ENCODE results near the gene RAPGEF6.
"Not testable (repeated sequence)": the region's sequence is repeated elsewhere in the genome, so short reads cannot be mapped to it uniquely, and the experiment has no call there.

The RAPGEF6 gene

DNA sequence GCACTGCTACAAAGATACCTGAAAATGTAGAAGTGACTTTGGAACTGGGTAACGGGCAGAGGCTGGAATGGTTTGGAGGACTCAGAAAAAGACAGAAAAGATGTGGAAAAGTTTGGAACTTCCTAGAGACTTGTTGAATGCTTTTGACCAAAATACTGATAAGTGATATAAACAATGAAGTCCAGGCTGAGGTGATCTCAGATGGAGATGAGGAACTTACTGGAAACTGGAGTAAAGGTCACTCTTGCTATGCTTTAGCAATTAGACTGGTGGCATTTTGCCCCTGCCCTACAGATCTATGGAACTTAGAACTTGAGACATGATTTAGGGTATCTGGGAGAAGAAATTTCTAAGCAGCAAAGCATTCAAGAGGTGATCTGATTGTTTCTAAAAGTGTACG is 41.6 kb downstream of the RAPGEF6 start:
- H3K4me3 ChIP-seq (ENCODE audit: low read depth in 1 of 2, low read length in 2 of 2); H3K27ac ChIP-seq (ENCODE audit: low read depth, low read length); H3K9me3 ChIP-seq (ENCODE audit: control insufficient read depth in 1 of 2, low read length in 2 of 2); H3K36me3 ChIP-seq (ENCODE audit: control insufficient read depth in 1 of 2, insufficient read depth in 2 of 2, low read length in 2 of 2); H3K27me3 ChIP-seq (ENCODE audit: control insufficient read depth in 1 of 2, insufficient read depth in 2 of 2, low read length in 2 of 2); H3K9ac ChIP-seq (ENCODE audit: low read depth in 1 of 2, low read length in 2 of 2): not testable (repeated sequence)
- H3K4me1 ChIP-seq (ENCODE audit: control insufficient read depth in 1 of 2, insufficient read depth in 2 of 2, low read length in 2 of 2): peaks cover 10 to 12% of the 10 kb centered on the region in 2 donors

DNA sequence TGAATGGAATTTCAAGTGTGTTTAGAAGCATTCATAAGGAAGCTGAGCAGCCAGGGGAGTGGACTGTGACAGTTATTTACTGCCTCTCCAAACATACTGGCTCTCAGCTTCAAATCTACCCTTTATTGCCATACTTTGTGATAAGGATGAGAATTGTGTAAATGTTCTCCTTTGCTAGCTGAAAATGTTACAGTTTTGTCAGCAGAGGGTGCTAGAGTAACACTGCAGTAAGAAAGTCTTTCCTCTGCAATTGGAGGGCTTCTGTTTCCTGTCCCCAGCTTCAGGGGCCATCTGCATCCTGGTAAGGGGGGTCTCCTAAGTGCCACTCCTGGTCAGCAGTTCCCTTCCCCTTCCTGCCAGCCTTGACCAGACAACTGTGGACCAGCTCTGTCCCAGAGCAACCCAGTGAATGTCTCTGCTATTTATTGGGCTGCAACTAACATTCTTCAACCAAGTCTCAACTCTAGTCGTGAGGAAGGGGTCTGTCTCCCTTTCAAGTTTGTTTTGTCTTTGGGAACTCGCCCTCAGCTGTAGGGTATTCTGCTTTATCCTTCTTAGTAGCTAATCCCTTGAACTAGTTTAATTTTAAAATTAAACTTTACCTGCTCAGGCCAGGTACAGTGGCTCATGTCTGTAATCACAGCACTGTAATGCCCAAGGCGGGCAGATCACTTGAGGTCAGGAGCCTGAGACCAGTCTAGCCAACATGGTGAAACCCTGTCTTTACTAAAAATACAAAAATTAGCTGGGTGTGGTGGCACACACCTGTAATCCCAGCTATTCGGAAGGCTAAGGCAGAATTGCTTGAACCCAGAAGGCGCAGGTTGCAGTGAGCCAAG is 45.3 kb downstream of the RAPGEF6 start:
- H3K27me3 ChIP-seq (ENCODE audit: control insufficient read depth in 1 of 2, insufficient read depth in 2 of 2, low read length in 2 of 2): no peaks in the 10 kb centered on the region
- no peak overlapping the region for H3K9ac ChIP-seq (ENCODE audit: low read depth in 1 of 2, low read length in 2 of 2)
- no peak overlapping the region for H3K4me3 ChIP-seq (ENCODE audit: low read depth in 1 of 2, low read length in 2 of 2)
- no peaks in the 10 kb centered on the region for H3K9me3 ChIP-seq (ENCODE audit: control insufficient read depth in 1 of 2, low read length in 2 of 2)
- H3K36me3 ChIP-seq (ENCODE audit: control insufficient read depth in 1 of 2, insufficient read depth in 2 of 2, low read length in 2 of 2): no peaks in the 10 kb centered on the region
- peaks cover 10 to 11% of the 10 kb centered on the region in 2 donors for H3K4me1 ChIP-seq (ENCODE audit: control insufficient read depth in 1 of 2, insufficient read depth in 2 of 2, low read length in 2 of 2)
- no peak overlapping the region for H3K27ac ChIP-seq (ENCODE audit: low read depth, low read length)

DNA sequence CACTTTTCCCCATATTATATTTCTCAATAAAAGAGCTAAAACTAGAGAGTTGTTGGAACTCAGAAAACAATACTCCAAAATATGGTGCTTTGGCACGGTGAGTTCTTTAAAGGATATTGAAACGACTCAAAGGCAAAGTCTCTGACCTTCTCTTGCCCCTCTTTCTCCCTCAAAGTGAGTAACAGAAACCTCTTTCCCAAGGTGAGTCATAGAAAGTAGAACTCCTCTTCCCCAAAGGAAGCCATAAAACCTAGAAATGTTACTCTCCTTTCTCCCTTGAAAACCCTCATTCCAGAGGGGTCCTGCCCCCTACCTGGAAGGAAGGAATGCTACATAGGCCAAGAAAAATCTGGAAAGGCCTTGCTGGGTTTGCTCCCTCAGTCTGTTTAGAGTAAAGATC is 47.5 kb downstream of the RAPGEF6 start:
- Histone ChIP-seq H3K27ac (ENCODE audit: low read depth, low read length) (no peak overlapping the region), H3K9ac (ENCODE audit: low read depth in 1 of 2, low read length in 2 of 2) (no peak overlapping the region), H3K4me3 (ENCODE audit: low read depth in 1 of 2, low read length in 2 of 2) (no peak overlapping the region), H3K27me3 (ENCODE audit: control insufficient read depth in 1 of 2, insufficient read depth in 2 of 2, low read length in 2 of 2) (no peaks in the 10 kb centered on the region), H3K36me3 (ENCODE audit: control insufficient read depth in 1 of 2, insufficient read depth in 2 of 2, low read length in 2 of 2) (no peaks in the 10 kb centered on the region), H3K4me1 (ENCODE audit: control insufficient read depth in 1 of 2, insufficient read depth in 2 of 2, low read length in 2 of 2) (peaks cover 0 to 6% of the 10 kb centered on the region in 2 donors), H3K9me3 (ENCODE audit: control insufficient read depth in 1 of 2, low read length in 2 of 2) (no peaks in the 10 kb centered on the region)

DNA sequence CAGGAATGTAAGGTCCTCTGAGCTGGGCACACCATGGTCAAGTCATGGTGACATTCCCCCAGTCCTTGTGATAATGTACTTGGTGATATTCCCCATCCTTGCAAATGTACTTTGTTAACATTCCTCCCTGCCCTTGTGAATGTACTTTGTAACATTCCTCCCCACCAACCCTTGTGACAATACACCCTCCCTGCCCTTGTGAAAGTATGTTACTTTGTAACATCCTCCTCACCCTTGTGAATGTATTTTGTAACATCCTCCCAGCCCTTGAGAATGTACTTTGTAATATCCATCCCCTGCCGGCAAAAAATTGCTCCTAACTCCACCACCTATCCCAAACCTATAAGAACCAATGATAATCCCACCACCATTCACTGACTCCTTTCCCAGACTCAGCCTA is 53.3 kb downstream of the RAPGEF6 start:
- Histone ChIP-seq H3K36me3 (ENCODE audit: control insufficient read depth in 1 of 2, insufficient read depth in 2 of 2, low read length in 2 of 2) (no peaks in the 10 kb centered on the region), H3K27ac (ENCODE audit: low read depth, low read length) (no peak overlapping the region), H3K9ac (ENCODE audit: low read depth in 1 of 2, low read length in 2 of 2) (no peak overlapping the region), H3K9me3 (ENCODE audit: control insufficient read depth in 1 of 2, low read length in 2 of 2) (peaks cover 0 to 9% of the 10 kb centered on the region in 2 donors), H3K4me1 (ENCODE audit: control insufficient read depth in 1 of 2, insufficient read depth in 2 of 2, low read length in 2 of 2) (no peaks in the 10 kb centered on the region), H3K27me3 (ENCODE audit: control insufficient read depth in 1 of 2, insufficient read depth in 2 of 2, low read length in 2 of 2) (no peaks in the 10 kb centered on the region), H3K4me3 (ENCODE audit: low read depth in 1 of 2, low read length in 2 of 2) (no peak overlapping the region)

DNA sequence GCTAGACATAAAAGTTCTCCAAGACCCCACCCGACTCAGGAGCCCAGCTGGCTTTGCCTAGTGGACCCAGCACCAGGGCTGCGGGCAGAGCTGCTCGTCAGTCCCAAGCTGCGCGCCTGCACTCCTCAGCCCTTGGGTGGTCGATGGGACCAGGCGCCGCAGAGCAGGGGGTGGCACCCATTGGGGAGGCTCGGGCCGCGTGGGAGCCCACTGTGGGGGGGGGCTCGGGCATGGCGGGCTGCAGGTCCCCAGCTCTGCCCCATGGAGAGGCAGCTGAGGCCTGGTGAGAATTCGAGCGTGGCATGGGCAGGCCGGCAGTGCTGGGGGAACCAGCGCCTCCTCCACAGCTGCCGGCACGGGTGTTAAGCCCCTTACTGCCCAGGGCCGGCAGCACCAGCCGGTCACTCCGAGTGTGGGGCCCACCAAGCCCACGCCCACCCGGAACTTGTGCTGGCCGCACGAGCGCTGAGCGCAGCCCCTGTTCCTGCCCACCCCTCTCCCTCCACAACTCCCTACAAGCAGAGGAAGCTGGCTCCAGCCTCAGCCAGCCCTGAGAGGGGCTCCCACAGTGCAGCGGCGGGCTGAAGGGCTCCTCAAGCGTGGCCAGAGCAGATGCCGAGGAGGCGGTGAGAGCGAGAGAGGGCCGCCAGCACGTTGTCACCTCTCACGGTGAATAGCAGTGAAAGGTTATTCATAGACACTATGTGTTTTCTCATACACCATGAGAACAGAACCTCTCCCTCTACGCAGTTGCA is 54.9 kb downstream of the RAPGEF6 start:
- no peak overlapping the region for H3K4me3 ChIP-seq (ENCODE audit: low read depth in 1 of 2, low read length in 2 of 2)
- no peak overlapping the region for H3K27ac ChIP-seq (ENCODE audit: low read depth, low read length)
- H3K27me3 ChIP-seq (ENCODE audit: control insufficient read depth in 1 of 2, insufficient read depth in 2 of 2, low read length in 2 of 2): no peaks in the 10 kb centered on the region
- H3K9me3 ChIP-seq (ENCODE audit: control insufficient read depth in 1 of 2, low read length in 2 of 2): peaks cover 0 to 9% of the 10 kb centered on the region in 2 donors
- no peak overlapping the region for H3K9ac ChIP-seq (ENCODE audit: low read depth in 1 of 2, low read length in 2 of 2)
- H3K36me3 ChIP-seq (ENCODE audit: control insufficient read depth in 1 of 2, insufficient read depth in 2 of 2, low read length in 2 of 2): no peaks in the 10 kb centered on the region
- H3K4me1 ChIP-seq (ENCODE audit: control insufficient read depth in 1 of 2, insufficient read depth in 2 of 2, low read length in 2 of 2): no peaks in the 10 kb centered on the region

DNA sequence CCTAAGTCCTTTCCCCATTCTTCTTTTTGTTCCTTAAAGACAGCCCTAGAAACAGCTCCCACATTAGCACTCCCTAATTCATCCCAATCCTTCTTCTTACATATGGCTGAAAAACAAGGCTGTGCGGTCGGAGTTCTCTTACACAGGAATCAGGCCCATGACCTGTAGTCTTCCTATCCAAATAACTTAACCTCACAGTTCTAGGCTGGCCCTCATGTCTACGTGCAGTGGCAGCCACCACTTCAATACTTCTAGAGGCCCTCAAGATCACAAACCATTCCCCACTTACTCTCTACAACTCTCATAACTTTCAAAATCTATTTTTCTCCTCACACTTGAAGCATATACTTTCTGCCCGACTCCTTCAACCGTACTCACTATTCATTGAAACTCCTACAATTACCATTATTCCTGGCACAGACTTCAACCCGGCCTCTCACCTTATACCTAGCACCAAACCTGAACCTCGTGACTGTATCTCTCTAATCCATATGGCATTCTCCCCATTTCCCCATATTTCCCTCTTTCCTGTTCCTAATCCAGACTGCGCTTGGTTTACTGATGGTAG is 59.3 kb downstream of the RAPGEF6 start:
- H3K4me1 ChIP-seq (ENCODE audit: control insufficient read depth in 1 of 2, insufficient read depth in 2 of 2, low read length in 2 of 2): no peaks in the 10 kb centered on the region
- H3K4me3 ChIP-seq (ENCODE audit: low read depth in 1 of 2, low read length in 2 of 2): no peak overlapping the region
- H3K9ac ChIP-seq (ENCODE audit: low read depth in 1 of 2, low read length in 2 of 2): no peak overlapping the region
- H3K27ac ChIP-seq (ENCODE audit: low read depth, low read length): no peak overlapping the region
- H3K9me3 ChIP-seq (ENCODE audit: control insufficient read depth in 1 of 2, low read length in 2 of 2): peaks cover 5 to 17% of the 10 kb centered on the region in 2 donors
- H3K27me3 ChIP-seq (ENCODE audit: control insufficient read depth in 1 of 2, insufficient read depth in 2 of 2, low read length in 2 of 2): no peaks in the 10 kb centered on the region
- H3K36me3 ChIP-seq (ENCODE audit: control insufficient read depth in 1 of 2, insufficient read depth in 2 of 2, low read length in 2 of 2): no peaks in the 10 kb centered on the region

DNA sequence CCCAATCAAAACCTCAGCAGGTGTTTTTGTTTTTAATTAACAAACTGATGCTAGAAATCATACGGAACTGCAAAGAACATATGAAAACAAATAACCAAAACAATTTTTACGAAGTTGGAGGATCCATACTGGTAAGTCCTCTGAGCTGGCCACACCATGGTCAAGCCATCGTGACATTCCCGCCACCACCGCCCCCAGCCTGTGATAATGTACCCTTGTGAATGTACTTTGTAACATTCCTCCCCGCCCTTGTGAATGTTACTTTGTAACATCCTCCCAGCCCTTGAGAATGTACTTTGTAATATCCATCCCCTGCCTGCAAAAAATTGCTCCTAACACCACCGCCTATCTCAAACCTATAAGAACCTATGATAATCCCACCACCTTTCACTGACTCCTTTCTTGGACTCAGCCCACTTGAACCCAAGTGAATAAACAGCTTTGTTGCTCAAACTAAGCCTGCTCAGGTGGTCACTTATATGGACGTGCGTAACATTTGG is 63.3 kb downstream of the RAPGEF6 start:
- H3K4me3 ChIP-seq (ENCODE audit: low read depth in 1 of 2, low read length in 2 of 2): no peak overlapping the region
- no peaks in the 10 kb centered on the region for H3K36me3 ChIP-seq (ENCODE audit: control insufficient read depth in 1 of 2, insufficient read depth in 2 of 2, low read length in 2 of 2)
- H3K9me3 ChIP-seq (ENCODE audit: control insufficient read depth in 1 of 2, low read length in 2 of 2): peaks cover 5 to 14% of the 10 kb centered on the region in 2 donors
- no peaks in the 10 kb centered on the region for H3K4me1 ChIP-seq (ENCODE audit: control insufficient read depth in 1 of 2, insufficient read depth in 2 of 2, low read length in 2 of 2)
- H3K9ac ChIP-seq (ENCODE audit: low read depth in 1 of 2, low read length in 2 of 2): no peak overlapping the region
- H3K27me3 ChIP-seq (ENCODE audit: control insufficient read depth in 1 of 2, insufficient read depth in 2 of 2, low read length in 2 of 2): no peaks in the 10 kb centered on the region
- H3K27ac ChIP-seq (ENCODE audit: low read depth, low read length): no peak overlapping the region

DNA sequence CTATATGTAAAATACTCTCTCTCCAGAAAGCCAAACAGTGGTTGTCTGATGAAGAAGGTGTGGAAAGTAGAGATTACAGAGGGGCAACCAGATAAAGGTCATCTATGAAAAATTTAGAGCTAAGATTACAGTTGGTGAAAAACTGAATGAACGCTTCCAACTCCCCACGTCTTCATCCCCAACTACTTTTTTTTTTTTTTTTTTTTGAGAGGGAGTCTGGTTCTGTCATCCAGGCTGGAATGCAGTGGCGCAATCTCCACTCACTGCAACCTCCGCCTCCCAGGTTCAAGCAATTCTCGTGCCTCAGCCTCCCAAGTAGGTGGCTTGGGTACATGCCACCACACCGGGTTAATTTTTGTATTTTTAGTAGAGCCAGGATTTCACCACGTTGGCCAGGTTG is 64.3 kb downstream of the RAPGEF6 start:
- H3K9ac ChIP-seq (ENCODE audit: low read depth in 1 of 2, low read length in 2 of 2): no peak overlapping the region
- H3K27ac ChIP-seq (ENCODE audit: low read depth, low read length): no peak overlapping the region
- no peaks in the 10 kb centered on the region for H3K27me3 ChIP-seq (ENCODE audit: control insufficient read depth in 1 of 2, insufficient read depth in 2 of 2, low read length in 2 of 2)
- no peaks in the 10 kb centered on the region for H3K36me3 ChIP-seq (ENCODE audit: control insufficient read depth in 1 of 2, insufficient read depth in 2 of 2, low read length in 2 of 2)
- peaks cover 5 to 14% of the 10 kb centered on the region in 2 donors for H3K9me3 ChIP-seq (ENCODE audit: control insufficient read depth in 1 of 2, low read length in 2 of 2)
- no peak overlapping the region for H3K4me3 ChIP-seq (ENCODE audit: low read depth in 1 of 2, low read length in 2 of 2)
- H3K4me1 ChIP-seq (ENCODE audit: control insufficient read depth in 1 of 2, insufficient read depth in 2 of 2, low read length in 2 of 2): no peaks in the 10 kb centered on the region

DNA sequence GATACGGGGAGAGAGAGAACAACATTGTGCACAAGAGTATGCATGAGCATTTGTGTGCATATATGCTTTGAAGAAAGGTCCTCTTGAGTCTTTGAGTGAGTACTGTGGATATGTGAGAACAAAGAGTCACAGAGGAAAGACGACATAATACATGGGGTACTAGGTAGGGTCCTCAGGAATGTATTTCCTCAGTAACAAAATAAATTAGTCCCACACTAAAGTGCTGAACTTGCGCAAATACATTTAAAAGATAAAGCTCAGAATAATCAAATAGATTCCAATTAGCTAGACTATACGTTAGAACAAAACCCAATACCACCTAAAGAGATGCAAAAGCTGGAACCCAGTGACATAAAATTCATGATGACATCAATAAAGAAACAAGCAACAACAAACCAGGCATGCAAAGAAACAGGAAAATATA is 70.8 kb downstream of the RAPGEF6 start:
- H3K27ac ChIP-seq (ENCODE audit: low read depth, low read length): no peak overlapping the region
- H3K4me3 ChIP-seq (ENCODE audit: low read depth in 1 of 2, low read length in 2 of 2): no peak overlapping the region
- no peaks in the 10 kb centered on the region for H3K9me3 ChIP-seq (ENCODE audit: control insufficient read depth in 1 of 2, low read length in 2 of 2)
- peaks cover 0 to 3% of the 10 kb centered on the region in 2 donors for H3K36me3 ChIP-seq (ENCODE audit: control insufficient read depth in 1 of 2, insufficient read depth in 2 of 2, low read length in 2 of 2)
- no peak overlapping the region for H3K9ac ChIP-seq (ENCODE audit: low read depth in 1 of 2, low read length in 2 of 2)
- H3K4me1 ChIP-seq (ENCODE audit: control insufficient read depth in 1 of 2, insufficient read depth in 2 of 2, low read length in 2 of 2): no peaks in the 10 kb centered on the region
- H3K27me3 ChIP-seq (ENCODE audit: control insufficient read depth in 1 of 2, insufficient read depth in 2 of 2, low read length in 2 of 2): no peaks in the 10 kb centered on the region
